ENCODE results near the gene MSANTD2. TPM values are rescaled to one million over a fixed set of nuclear protein-coding genes. Genes with fewer than 3 reads are reported as not detected.

Gene MSANTD2
- total RNA-seq, 1 experiment from 2014 or later = 12.6 TPM

DNA sequence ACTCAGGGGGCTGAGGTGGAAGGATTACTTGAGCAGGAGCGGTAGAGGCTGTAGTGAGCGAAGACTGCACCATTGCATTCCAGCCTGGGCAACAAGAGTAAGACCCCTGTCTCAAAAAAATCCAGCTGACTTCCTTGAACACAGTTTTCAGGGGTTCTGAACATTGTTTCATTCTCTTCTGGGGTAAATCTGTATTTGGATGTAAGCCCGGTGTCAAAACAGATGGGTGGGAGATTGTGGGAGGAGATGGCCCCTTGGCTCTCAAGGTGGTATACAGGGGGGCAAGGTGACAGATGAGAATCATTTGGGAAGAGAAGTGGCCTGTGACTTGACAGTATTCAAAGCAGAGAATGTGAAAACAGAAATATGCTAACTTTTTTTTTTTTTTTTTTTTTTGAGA, 42.9 kb downstream of the MSANTD2 start:
- no peaks in the 10 kb centered on the region for H3K4me1 ChIP-seq

DNA sequence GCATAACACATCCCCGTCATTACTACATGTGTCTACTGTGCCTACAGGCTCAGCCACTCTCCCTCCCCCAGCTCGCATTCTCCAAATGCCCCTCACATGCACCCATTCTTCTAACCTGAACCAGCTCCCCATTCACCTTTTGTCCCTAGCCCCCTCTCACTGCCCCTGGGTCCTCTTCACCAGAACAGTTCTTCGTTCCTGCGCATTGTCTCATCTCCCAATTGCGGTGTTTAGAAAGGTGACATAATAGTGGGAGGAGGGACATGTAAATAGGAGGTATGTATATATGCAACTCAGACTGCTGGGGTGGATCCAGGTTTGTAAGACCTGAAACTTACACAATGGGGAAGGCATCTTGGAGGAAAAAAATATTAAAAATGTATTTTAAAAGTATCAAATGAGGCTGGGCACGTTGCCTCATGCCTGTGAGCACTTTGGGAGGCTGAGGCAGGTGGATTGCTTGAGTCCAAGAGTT, 43.4 kb downstream of the MSANTD2 start:
- Histone ChIP-seq H3K27ac (no peak overlapping the region), H3K4me1 (no peaks in the 10 kb centered on the region), H3K27me3 (no peaks in the 10 kb centered on the region), H3K9me3 (replicated peaks) (no peaks in the 10 kb centered on the region), H3K36me3 (no peaks in the 10 kb centered on the region), H3K4me3 (no peak overlapping the region)
- no peak for DNase-seq

More for the DNA sequence above, 42.9 kb downstream of the MSANTD2 start:
- Histone ChIP-seq H3K9me3 (replicated peaks) (no peaks in the 10 kb centered on the region), H3K27me3 (no peaks in the 10 kb centered on the region), H3K27ac (no peak overlapping the region), H3K4me3 (no peak overlapping the region), H3K36me3 (no peaks in the 10 kb centered on the region)
- DNase-seq = no peak

DNA sequence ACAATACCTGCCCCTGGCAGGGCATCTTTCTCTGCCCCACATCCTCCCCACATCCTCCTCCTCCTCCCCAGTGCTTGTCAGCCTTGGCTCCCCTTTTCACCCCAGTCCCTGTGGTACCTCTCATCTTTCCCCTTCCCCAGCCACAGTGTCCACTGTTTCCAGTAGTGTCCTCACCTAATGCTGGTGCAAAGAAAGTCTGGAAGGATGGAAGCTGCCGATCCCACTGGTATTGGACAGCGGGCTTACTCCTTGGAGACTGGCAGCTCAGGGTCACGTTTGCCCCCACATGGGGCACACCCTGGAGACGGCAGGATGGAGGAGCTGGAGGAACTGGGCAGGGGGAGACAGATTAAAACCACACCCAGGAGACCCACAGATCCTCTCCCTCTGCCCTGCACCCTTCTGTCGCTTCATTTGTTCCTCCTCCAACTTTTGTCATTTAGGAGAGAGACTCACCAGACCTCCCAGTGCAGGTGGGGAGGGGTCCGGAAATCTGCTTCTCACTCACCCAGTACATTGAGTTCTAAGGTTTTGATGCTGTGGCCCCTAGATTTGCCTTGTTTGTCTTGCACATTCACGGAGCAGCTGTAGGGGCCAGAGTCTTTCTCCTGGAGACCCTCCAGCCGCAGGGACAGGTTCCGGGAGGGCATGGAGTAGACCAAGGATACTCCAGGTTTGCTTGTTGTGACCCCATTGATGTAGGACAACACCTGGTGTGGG, 44.0 kb downstream of the MSANTD2 start:
- no peak overlapping the region for H3K4me3 ChIP-seq
- DNase-seq = no peak
- no peaks in the 10 kb centered on the region for H3K4me1 ChIP-seq
- H3K36me3 ChIP-seq = no peaks in the 10 kb centered on the region
- no peak overlapping the region for H3K27ac ChIP-seq
- H3K27me3 ChIP-seq = no peaks in the 10 kb centered on the region
- no peaks in the 10 kb centered on the region for H3K9me3 ChIP-seq (replicated peaks)

DNA sequence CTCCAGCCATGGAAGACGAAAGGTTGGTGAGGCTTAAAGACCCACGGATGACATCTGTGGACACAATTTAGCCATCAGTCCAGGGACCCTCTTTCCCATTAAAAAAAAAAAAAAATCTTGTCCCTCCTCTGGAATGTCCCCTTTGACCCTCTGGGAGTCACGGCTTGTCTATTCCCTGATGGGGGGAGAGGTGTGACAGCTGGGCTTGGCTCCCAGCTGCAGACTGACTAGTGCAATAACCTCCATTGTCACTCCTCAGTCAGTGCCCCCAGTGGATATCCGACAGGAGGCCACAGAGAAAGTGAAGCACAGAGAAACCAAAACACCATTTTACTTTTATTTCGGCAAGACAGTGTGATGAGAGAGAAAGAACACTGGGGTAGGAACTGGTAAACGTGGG, 45.5 kb downstream of the MSANTD2 start:
- H3K27ac ChIP-seq = no peak overlapping the region
- no peak overlapping the region for H3K4me3 ChIP-seq
- H3K27me3 ChIP-seq = no peaks in the 10 kb centered on the region
- H3K9me3 ChIP-seq (replicated peaks) = no peaks in the 10 kb centered on the region
- no peaks in the 10 kb centered on the region for H3K36me3 ChIP-seq
- DNase-seq = no peak
- no peaks in the 10 kb centered on the region for H3K4me1 ChIP-seq

DNA sequence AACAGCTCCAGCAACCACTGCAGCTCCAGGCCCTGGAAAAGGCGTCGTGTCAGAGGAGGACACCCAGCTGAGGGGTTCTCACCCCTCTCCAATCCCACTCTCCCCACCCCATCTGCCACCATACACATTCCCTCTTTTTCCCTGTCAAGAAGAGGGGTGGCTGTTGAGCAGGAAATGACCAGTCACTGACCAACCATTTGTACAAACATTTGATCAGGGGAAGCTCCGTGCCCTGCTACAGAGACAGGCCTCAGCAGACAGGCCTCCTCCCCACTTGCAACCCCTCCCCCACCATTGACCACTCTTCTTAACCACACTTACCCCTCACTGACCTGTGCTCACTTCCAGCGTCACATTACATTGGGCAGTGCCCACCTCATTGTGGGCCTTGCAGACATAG, 45.9 kb downstream of the MSANTD2 start:
- no peak for DNase-seq
- Histone ChIP-seq H3K4me1 (no peaks in the 10 kb centered on the region), H3K36me3 (no peaks in the 10 kb centered on the region), H3K9me3 (replicated peaks) (no peaks in the 10 kb centered on the region), H3K27ac (no peak overlapping the region), H3K27me3 (no peaks in the 10 kb centered on the region), H3K4me3 (no peak overlapping the region)

DNA sequence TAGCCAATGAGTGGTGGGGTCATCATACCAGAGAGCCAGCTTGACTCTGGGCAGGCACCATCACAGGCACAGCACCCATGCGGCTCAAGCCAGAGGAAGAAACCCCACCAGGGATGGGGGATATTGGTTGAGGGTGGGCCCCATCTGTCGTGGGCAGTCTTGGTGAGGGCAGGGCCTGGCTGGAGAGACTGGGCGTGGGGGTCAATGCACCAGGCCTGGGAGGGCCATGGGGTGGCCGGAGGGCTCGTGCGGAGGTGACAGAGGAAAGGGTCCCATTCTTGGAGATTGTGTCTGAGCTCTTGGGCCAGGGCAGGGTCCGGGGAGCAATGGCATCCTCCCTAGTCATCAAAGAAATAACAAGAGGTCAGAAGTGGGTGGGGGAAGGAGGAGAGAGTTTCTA, 46.6 kb downstream of the MSANTD2 start:
- Histone ChIP-seq H3K36me3 (no peaks in the 10 kb centered on the region), H3K27me3 (no peaks in the 10 kb centered on the region), H3K27ac (no peak overlapping the region), H3K4me1 (no peaks in the 10 kb centered on the region), H3K4me3 (no peak overlapping the region), H3K9me3 (replicated peaks) (no peaks in the 10 kb centered on the region)
- DNase-seq = no peak

DNA sequence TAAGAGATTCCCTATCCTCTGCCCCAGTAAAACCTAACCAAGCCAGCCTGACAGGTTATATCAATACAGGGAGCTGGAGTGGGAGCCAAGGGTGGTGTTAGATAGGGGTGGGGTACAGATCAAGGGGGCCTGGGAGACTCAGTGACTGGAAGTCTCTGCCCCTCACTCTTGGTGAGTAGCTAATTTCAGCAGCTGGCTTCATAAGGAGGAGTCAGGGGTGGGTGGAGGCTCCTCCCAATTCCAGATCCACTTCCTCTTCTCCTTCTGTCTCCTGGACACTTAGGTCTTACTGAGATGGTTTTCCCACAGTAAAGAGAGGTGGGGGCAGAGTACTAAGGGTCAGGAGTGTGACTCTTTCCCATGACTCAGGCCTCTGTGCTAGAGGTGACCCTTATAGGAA, 47.0 kb downstream of the MSANTD2 start:
- Histone ChIP-seq H3K4me3 (no peak overlapping the region), H3K4me1 (no peaks in the 10 kb centered on the region), H3K27ac (no peak overlapping the region), H3K36me3 (no peaks in the 10 kb centered on the region), H3K27me3 (no peaks in the 10 kb centered on the region), H3K9me3 (replicated peaks) (no peaks in the 10 kb centered on the region)
- DNase-seq = no peak

DNA sequence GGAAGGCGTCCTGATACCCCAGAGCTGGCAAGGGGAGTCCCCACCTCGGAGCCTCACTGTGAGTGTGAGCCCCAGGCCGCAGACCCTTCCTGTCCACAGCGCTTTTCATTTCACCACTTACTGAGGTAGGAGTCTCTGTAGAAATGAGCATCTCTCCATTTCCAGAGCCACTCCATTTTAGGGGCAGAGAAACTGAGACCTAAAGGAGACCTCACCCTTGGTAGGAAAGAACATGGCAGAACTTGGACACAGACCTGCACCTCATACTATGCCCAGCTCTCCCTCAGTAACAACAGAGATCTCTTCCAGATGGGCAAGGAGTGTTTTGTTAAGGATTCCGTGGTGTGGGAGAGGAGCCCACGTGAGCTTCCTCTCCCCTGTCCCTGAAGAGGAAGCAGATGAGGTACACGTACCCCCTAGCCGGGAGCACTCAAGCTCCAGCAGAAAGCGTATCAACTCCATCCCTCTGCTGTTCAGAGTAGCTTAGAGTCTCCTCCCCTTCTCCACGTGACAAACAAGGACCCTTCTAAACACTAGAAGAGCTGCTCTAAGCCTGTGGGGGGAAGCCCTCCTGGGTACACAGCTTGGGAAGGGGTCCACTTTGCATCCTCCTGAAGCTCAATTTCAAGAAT, 47.6 kb downstream of the MSANTD2 start:
- Histone ChIP-seq H3K4me3 (no peak overlapping the region), H3K36me3 (no peaks in the 10 kb centered on the region), H3K27me3 (no peaks in the 10 kb centered on the region), H3K27ac (no peak overlapping the region), H3K9me3 (replicated peaks) (no peaks in the 10 kb centered on the region), H3K4me1 (no peaks in the 10 kb centered on the region)
- no peak for DNase-seq

DNA sequence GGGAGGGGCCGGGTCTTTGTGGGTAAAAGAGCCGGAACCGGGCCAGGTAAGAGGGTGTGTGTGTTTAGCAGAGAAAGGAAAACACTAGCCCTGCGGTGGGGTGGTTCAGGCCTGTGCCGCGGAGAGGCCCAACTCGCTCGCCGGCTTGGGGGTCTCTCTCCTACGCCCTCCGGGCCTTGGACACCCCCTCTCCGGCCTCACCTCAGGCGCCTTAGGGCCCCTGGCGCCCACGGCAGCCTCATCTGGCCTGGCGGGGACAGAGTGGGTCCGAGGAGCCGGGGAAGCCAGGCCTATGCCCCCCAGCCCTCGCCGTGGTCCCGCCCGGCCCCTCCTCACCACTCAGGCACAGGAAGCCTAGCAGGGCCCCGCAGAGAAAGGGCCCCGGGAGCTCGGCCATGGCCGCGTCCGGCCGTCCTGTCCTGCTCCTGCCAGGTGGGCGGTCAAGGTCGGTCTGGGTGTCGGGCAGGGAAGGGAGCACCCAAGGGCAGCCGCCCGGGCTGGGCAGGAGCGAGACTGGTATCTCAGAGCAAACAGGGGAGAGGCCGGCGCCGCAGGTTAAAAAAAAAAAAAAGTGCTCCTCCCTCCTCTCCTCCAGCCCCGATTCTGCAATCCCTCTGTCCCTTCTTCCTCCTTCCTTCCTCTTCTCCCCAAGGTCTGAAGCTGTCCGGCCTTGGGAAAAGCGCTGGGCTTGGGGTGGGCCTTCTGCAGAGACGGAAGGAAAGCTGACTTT, 48.3 kb downstream of the MSANTD2 start, which contains the start of gene VSIG2:
TSS of gene VSIG2 (minus strand) at position 515 of the 730 bp plus-strand sequence. CDS start at position 397, 118 bp downstream.
- no peaks in the 10 kb centered on the region for H3K4me1 ChIP-seq
- H3K36me3 ChIP-seq = no peaks in the 10 kb centered on the region
- H3K4me3 ChIP-seq = no peak within 1 kb of the TSS
- H3K27ac ChIP-seq = no peak within 1 kb of the TSS
- H3K27me3 ChIP-seq = no peaks in the 10 kb centered on the region
- no peak for DNase-seq
- H3K9me3 ChIP-seq (replicated peaks) = no peaks in the 10 kb centered on the region

DNA sequence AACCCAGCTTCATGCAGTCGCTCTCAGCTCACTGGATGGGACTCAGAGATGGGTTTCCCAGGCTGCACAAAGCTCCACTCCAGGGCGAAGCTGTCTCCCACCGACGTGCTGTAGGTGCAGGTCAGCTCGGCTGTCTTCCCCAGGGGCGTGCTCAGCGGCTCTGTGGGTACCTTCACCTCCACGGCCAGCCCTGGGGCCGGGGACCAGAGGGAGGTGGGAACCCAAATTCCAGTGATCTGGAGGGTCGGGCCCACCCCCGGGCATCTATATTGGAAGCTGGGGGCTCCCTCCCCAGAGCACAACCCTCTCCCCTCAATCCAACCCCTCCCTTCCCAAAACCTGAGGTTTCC, 48.8 kb downstream of the MSANTD2 start:
- Histone ChIP-seq H3K36me3 (no peaks in the 10 kb centered on the region), H3K27ac (no peak overlapping the region), H3K27me3 (no peaks in the 10 kb centered on the region), H3K4me3 (no peak overlapping the region), H3K4me1 (no peaks in the 10 kb centered on the region), H3K9me3 (replicated peaks) (no peaks in the 10 kb centered on the region)
- no peak for DNase-seq

DNA sequence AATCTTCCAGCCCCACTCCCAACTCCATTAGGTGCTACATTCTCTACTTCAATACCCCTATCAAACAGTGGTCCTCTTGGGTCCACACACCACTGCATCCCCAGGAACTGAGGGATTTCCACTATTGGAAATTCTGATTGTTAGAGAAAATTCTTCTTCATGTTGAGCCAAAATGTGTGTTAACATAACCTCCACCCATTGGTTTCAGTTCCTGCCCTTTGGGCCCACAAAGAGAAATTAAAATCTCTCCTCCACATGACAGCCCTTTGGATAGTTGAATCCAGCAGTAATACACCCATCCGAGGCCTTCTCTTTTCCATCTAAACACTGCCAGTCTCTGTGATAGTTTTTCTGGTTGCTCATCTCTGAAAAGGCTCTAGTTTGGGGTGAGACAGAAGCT, 50.3 kb downstream of the MSANTD2 start:
- Histone ChIP-seq H3K4me1 (no peaks in the 10 kb centered on the region), H3K4me3 (no peak overlapping the region), H3K27ac (no peak overlapping the region), H3K9me3 (replicated peaks) (no peaks in the 10 kb centered on the region), H3K36me3 (no peaks in the 10 kb centered on the region), H3K27me3 (no peaks in the 10 kb centered on the region)
- no peak for DNase-seq

DNA sequence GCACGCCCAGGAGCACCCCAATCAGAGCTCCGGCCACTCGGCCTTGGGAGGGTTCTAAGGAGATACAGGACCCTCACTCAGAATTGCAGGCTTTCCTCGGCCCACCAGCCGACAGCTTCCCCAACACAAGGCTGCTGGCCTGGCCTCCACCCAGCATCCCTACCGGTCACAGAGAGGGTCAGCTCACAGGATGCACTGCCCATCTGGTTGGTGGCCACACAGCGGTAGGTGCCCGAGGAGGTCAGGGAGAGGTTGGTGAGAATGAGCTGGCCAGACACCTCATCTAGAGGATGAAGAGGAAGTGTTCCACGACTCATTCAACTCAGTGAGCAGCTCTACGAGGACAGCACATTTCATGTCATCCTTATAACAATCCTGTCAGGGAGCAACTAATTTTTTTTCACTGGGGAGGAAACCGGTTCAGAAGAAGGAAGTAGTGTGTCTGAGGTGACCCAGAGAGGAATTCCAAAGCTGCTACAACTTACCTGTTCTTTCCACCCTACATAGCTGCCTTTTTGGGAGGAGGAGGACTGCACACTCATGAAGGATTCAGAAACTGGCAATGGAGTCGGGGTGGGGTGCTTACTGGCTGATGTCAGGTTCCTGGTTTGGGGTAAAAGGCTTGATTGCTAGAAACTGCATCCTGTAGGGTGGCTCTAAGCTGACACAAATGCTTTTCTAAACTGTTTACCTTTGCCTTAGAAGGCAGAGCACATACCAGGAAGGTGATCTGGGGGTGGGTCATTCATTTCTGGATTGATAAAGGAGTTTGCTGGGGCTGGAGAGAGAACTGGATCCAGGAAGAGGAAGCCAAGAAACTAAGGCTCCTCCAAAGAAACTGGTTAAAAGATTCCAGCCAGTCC, 51.5 kb downstream of the MSANTD2 start:
- no peaks in the 10 kb centered on the region for H3K27me3 ChIP-seq
- no peaks in the 10 kb centered on the region for H3K9me3 ChIP-seq (replicated peaks)
- H3K27ac ChIP-seq = no peak overlapping the region
- H3K4me1 ChIP-seq = no peaks in the 10 kb centered on the region
- no peak for DNase-seq
- H3K36me3 ChIP-seq = no peaks in the 10 kb centered on the region
- H3K4me3 ChIP-seq = no peak overlapping the region

DNA sequence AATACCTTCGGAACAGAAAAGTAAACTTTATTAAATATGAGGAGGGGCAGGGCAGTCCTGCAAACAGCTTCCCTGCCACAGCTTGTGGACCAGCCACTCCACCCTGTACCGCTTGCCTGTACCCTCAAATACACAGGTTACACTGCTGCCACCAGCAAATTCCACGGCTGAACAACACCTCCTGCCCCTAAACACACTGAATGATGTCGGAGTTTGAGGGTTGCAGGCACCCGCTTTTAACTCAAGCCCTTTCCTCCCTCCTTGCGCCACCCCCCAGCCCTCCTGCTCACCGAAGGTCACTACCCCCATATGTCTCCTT, 52.1 kb downstream of the MSANTD2 start:
- Histone ChIP-seq H3K4me3 (no peak overlapping the region), H3K27me3 (no peaks in the 10 kb centered on the region), H3K4me1 (no peaks in the 10 kb centered on the region), H3K9me3 (replicated peaks) (no peaks in the 10 kb centered on the region), H3K36me3 (no peaks in the 10 kb centered on the region), H3K27ac (no peak overlapping the region)
- no peak for DNase-seq

DNA sequence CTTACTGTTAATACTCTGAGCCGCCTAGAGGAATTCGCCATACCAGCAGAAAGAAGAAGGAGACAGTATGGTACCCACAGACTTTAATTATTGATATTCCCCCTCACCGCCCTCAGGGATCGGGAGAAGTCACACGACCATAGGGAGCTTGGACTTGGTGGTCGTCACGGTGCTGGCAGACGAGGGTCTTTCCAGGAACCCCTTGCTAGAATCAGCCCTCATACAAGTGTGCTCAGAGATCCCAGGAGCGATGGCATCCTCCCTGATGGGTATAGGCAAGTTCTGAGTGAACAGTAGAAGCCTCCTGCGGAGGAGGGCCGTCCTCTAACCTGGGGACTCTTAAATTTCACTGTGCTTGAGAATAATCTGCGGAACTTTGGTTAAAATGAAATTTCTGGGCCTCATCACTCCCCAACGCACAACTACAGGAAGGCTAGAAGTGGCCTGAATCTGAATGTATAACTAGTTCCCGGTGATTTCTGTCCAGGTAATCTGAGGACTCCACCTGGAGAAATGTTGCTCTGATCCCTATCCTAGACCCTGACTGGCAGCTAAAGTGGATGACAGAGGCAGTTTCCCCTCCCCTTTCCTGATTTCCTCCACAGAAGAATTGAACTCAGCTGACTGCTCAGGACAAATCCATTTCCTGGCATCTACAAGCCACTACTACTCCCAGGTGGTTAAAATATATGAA, 52.7 kb downstream of the MSANTD2 start:
- H3K27me3 ChIP-seq = no peaks in the 10 kb centered on the region
- H3K36me3 ChIP-seq = no peaks in the 10 kb centered on the region
- H3K27ac ChIP-seq = no peak overlapping the region
- no peak overlapping the region for H3K4me3 ChIP-seq
- no peaks in the 10 kb centered on the region for H3K9me3 ChIP-seq (replicated peaks)
- H3K4me1 ChIP-seq = no peaks in the 10 kb centered on the region
- DNase-seq = no peak

Measured in SJCRH30 (cell line).